GM23338 (cell line): ENCODE measurements around the gene S100A11. TPM values are rescaled to one million over a fixed set of nuclear protein-coding genes. Genes with fewer than 3 reads are reported as not detected.

Source experiments
- ATAC-seq: fragments of 200-7000 bp; cut with Tn5 transposase; 3 replicates; pipeline ENCODE4 v1.9.1; 2020
- DNase-seq: peaks from one replicate; pipeline ENCODE4 v3.0.0-alpha.2; 2015; ENCODE audit warnings: low spot score
- H2AFZ ChIP-seq: fragments of 200-600 bp; sonication (generic); 2 replicates; pipeline ENCODE4 v1.8.0; 2016; ENCODE audit warnings: antibody characterized with exemption, mild to moderate bottlenecking, moderate library complexity
- H3F3A ChIP-seq: fragments of 200-600 bp; sonication (generic); replicated peaks from 2 replicates; pipeline ENCODE4 v1.8.0; 2017; ENCODE audit warnings: antibody characterized with exemption, mixed run types, low read depth
- H3K27ac ChIP-seq: fragments of 200-600 bp; sonication (generic); 2 replicates; pipeline ENCODE4 v1.6.1; 2016; ENCODE audit warnings: low read depth
- H3K27me3 ChIP-seq: fragments of 200-600 bp; sonication (generic); 2 replicates; pipeline ENCODE4 v1.8.0; 2016; ENCODE audit warnings: mild to moderate bottlenecking, mixed run types, moderate library complexity; ENCODE audit not compliant: insufficient read depth
- H3K36me3 ChIP-seq: fragments of 200-600 bp; sonication (generic); 2 replicates; pipeline ENCODE4 v1.8.0; 2016; ENCODE audit warnings: mild to moderate bottlenecking; ENCODE audit not compliant: insufficient read depth
- H3K4me1 ChIP-seq: fragments of 200-600 bp; sonication (generic); 2 replicates; pipeline ENCODE4 v1.8.0; 2016; ENCODE audit warnings: mild to moderate bottlenecking, moderate library complexity; ENCODE audit not compliant: insufficient read depth
- H3K4me2 ChIP-seq: fragments of 200-600 bp; sonication (generic); 2 replicates; pipeline ENCODE4 v1.7.1; 2017; ENCODE audit warnings: mixed run types
- H3K4me3 ChIP-seq: fragments of 200-600 bp; sonication (generic); 2 replicates; pipeline ENCODE4 v1.6.1; 2016; ENCODE audit warnings: mixed run types
- H3K79me2 ChIP-seq: fragments of 200-600 bp; sonication (generic); replicated peaks from 2 replicates; pipeline ENCODE4 v1.8.0; 2017; ENCODE audit warnings: mild to moderate bottlenecking; ENCODE audit not compliant: insufficient read depth
- H3K9me2 ChIP-seq: fragments of 200-600 bp; sonication (generic); 2 replicates; pipeline ENCODE4 v1.8.0; 2017; ENCODE audit not compliant: insufficient read depth
- H4K20me1 ChIP-seq: fragments of 200-600 bp; sonication (generic); replicated peaks from 2 replicates; pipeline ENCODE4 v1.8.0; 2017; ENCODE audit warnings: mild to moderate bottlenecking; ENCODE audit not compliant: insufficient read depth
- H3K27ac Mint-ChIP-seq: 2 replicates; pipeline ENCODE4 v1.8.0; 2020; ENCODE audit warnings: inconsistent platforms, mild to moderate bottlenecking, moderate library complexity, mixed read lengths
- H3K27me3 Mint-ChIP-seq: 3 replicates; pipeline ENCODE4 v1.8.0; 2022; ENCODE audit warnings: low read depth, mild to moderate bottlenecking, moderate library complexity, mixed read lengths, inconsistent platforms; ENCODE audit not compliant: insufficient read depth, poor library complexity
- H3K36me3 Mint-ChIP-seq: 3 replicates; pipeline ENCODE4 v1.8.0; 2021; ENCODE audit warnings: low read depth, mild to moderate bottlenecking, inconsistent platforms, moderate library complexity, mixed read lengths
- H3K4me1 Mint-ChIP-seq: 3 replicates; pipeline ENCODE4 v1.8.0; 2020; ENCODE audit warnings: mild to moderate bottlenecking, inconsistent platforms, mixed read lengths
- H3K4me3 Mint-ChIP-seq: 3 replicates; pipeline ENCODE4 v1.8.0; 2021; ENCODE audit warnings: moderate library complexity, mild to moderate bottlenecking, inconsistent platforms, mixed read lengths
- H3K9me3 Mint-ChIP-seq: 3 replicates; pipeline ENCODE4 v1.8.0; 2020; ENCODE audit warnings: moderate library complexity, mild to moderate bottlenecking, inconsistent platforms, mixed read lengths
- EZH2 ChIP-seq: fragments of 200-600 bp; sonication (generic); IDR thresholded peaks from one replicate; pipeline ENCODE4 v1.8.0; 2017; ENCODE audit warnings: antibody characterized with exemption, mild to moderate bottlenecking, low read depth; ENCODE audit not compliant: unreplicated experiment
- EZH2phosphoT487 ChIP-seq: fragments of 200-600 bp; sonication (generic); IDR thresholded peaks from one replicate; pipeline ENCODE4 v1.8.1; 2018; ENCODE audit warnings: antibody characterized with exemption; ENCODE audit not compliant: unreplicated experiment
- NANOG ChIP-seq: IDR thresholded peaks from 2 replicates; pipeline ENCODE4 v1.6.1; 2016; ENCODE audit warnings: antibody characterized with exemption, borderline replicate concordance
- ZNF331 ChIP-seq: fragments of 250-450 bp; sonication (Bioruptor Pico); IDR thresholded peaks from 2 replicates; pipeline ENCODE4 v1.5.0; 2020; ENCODE audit warnings: low read depth, mild to moderate bottlenecking, moderate library complexity
- polyA plus RNA-seq: library from polyadenylated mRNA; unstranded; fragments of >200 nt; fragmentation: Nextera tagmentation; extraction: Ambion mirVana; gene quantifications from 2 replicates; pipeline ENCODE4 v1.2.1, GENCODE V29; 2016
- total RNA-seq: library from RNA; depleted of rRNA; stranded (reverse); fragments of >200 nt; shearing (Covaris generic); gene quantifications from 2 replicates; pipeline ENCODE4 v1.2.3, GENCODE V29; 2014
- TF ChIP-seq, protein P1 (sequence below): fragments of 250-450 bp; sonication (Bioruptor Pico); IDR thresholded peaks from 2 replicates; pipeline ENCODE4 v1.5.0; 2020; ENCODE audit warnings: mild to moderate bottlenecking, moderate library complexity
- TF ChIP-seq, protein P2 (sequence below): IDR thresholded peaks from 2 replicates; pipeline ENCODE4 v1.6.1; 2016; ENCODE audit warnings: antibody characterized with exemption
- TF ChIP-seq, protein P3 (sequence below), 2 experiments: fragments of 200-600 bp in 1 of 2; sonication (generic) in 1 of 2; conservative IDR thresholded peaks; 2 replicates each; pipeline versions ENCODE4 v1.5.1 to v1.6.1; 2016 to 2017; ENCODE audit warnings: antibody characterized with exemption in 2 of 2, low read depth in 2 of 2, mild to moderate bottlenecking in 2 of 2, moderate library complexity in 1 of 2

The S100A11 gene
- total and polyA plus RNA-seq, 2 experiments from 2014 or later, result 73.1 to 596 TPM

DNA sequence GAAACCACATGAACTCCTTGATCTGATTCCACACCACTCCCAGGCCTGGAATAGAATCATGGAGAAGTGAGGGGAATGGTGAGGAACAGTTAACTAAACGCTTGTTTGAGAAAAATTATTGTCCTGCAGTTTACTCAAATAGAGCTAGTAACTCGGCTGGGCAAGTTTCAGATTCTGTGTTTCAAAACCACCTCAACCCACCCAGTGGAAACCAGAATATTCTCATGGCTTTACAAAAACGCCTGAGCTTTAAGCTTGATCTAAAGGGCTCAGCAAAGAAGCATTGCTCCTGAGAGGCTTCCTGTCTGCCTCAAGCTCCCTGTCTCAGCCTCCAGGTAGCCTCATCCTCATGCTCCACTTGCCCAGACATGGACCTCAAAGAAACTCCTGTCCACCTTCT lies 35.5 kb upstream of the S100A11 start (continued):
- TF ChIP-seq, protein P1, sequence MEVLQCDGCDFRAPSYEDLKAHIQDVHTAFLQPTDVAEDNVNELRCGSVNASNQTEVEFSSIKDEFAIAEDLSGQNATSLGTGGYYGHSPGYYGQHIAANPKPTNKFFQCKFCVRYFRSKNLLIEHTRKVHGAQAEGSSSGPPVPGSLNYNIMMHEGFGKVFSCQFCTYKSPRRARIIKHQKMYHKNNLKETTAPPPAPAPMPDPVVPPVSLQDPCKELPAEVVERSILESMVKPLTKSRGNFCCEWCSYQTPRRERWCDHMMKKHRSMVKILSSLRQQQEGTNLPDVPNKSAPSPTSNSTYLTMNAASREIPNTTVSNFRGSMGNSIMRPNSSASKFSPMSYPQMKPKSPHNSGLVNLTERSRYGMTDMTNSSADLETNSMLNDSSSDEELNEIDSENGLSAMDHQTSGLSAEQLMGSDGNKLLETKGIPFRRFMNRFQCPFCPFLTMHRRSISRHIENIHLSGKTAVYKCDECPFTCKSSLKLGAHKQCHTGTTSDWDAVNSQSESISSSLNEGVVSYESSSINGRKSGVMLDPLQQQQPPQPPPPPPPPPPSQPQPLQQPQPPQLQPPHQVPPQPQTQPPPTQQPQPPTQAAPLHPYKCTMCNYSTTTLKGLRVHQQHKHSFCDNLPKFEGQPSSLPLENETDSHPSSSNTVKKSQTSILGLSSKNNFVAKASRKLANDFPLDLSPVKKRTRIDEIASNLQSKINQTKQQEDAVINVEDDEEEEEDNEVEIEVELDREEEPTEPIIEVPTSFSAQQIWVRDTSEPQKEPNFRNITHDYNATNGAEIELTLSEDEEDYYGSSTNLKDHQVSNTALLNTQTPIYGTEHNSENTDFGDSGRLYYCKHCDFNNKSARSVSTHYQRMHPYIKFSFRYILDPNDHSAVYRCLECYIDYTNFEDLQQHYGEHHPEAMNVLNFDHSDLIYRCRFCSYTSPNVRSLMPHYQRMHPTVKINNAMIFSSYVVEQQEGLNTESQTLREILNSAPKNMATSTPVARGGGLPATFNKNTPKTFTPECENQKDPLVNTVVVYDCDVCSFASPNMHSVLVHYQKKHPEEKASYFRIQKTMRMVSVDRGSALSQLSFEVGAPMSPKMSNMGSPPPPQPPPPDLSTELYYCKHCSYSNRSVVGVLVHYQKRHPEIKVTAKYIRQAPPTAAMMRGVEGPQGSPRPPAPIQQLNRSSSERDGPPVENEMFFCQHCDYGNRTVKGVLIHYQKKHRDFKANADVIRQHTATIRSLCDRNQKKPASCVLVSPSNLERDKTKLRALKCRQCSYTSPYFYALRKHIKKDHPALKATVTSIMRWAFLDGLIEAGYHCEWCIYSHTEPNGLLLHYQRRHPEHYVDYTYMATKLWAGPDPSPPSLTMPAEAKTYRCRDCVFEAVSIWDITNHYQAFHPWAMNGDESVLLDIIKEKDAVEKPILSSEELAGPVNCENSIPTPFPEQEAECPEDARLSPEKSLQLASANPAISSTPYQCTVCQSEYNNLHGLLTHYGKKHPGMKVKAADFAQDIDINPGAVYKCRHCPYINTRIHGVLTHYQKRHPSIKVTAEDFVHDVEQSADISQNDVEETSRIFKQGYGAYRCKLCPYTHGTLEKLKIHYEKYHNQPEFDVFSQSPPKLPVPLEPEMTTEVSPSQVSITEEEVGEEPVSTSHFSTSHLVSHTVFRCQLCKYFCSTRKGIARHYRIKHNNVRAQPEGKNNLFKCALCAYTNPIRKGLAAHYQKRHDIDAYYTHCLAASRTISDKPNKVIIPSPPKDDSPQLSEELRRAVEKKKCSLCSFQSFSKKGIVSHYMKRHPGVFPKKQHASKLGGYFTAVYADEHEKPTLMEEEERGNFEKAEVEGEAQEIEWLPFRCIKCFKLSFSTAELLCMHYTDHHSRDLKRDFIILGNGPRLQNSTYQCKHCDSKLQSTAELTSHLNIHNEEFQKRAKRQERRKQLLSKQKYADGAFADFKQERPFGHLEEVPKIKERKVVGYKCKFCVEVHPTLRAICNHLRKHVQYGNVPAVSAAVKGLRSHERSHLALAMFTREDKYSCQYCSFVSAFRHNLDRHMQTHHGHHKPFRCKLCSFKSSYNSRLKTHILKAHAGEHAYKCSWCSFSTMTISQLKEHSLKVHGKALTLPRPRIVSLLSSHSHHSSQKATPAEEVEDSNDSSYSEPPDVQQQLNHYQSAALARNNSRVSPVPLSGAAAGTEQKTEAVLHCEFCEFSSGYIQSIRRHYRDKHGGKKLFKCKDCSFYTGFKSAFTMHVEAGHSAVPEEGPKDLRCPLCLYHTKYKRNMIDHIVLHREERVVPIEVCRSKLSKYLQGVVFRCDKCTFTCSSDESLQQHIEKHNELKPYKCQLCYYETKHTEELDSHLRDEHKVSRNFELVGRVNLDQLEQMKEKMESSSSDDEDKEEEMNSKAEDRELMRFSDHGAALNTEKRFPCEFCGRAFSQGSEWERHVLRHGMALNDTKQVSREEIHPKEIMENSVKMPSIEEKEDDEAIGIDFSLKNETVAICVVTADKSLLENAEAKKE (CRISPR knock-in tag), result no peak
- no peak for TF ChIP-seq NANOG
- no peak for TF ChIP-seq EZH2phosphoT487
- TF ChIP-seq, protein P2, sequence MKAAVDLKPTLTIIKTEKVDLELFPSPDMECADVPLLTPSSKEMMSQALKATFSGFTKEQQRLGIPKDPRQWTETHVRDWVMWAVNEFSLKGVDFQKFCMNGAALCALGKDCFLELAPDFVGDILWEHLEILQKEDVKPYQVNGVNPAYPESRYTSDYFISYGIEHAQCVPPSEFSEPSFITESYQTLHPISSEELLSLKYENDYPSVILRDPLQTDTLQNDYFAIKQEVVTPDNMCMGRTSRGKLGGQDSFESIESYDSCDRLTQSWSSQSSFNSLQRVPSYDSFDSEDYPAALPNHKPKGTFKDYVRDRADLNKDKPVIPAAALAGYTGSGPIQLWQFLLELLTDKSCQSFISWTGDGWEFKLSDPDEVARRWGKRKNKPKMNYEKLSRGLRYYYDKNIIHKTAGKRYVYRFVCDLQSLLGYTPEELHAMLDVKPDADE, result no peak
- TF ChIP-seq, protein P3, sequence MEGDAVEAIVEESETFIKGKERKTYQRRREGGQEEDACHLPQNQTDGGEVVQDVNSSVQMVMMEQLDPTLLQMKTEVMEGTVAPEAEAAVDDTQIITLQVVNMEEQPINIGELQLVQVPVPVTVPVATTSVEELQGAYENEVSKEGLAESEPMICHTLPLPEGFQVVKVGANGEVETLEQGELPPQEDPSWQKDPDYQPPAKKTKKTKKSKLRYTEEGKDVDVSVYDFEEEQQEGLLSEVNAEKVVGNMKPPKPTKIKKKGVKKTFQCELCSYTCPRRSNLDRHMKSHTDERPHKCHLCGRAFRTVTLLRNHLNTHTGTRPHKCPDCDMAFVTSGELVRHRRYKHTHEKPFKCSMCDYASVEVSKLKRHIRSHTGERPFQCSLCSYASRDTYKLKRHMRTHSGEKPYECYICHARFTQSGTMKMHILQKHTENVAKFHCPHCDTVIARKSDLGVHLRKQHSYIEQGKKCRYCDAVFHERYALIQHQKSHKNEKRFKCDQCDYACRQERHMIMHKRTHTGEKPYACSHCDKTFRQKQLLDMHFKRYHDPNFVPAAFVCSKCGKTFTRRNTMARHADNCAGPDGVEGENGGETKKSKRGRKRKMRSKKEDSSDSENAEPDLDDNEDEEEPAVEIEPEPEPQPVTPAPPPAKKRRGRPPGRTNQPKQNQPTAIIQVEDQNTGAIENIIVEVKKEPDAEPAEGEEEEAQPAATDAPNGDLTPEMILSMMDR (conservative IDR thresholded peaks at IDR 0.05; ENCODE audit: low read depth in 2 of 2), result no peak
- no peak for TF ChIP-seq ZNF331 (CRISPR knock-in tag)

DNA sequence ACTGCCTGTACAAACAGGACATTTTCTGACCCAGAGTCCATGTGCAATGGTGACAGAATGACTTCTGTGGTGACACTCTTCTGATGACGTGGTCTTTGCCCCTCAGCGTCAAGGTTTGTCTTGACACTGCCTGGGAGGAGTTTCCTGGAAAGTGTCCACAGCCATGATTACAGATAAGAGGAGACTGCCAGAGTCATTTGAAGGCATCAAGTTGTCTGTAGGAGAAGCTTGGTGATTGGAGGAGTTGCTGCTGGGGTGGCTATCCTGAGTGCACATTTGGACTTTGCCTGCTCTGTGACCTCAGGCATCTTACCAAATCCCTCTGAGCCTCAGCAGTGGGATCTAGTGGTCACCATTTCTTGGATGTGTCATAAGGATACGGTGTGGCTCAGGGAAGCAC lies 34.3 kb upstream of the S100A11 start:
- Mint-ChIP-seq H3K27me3 (peaks cover 10% of the 10 kb centered on the region), H3K9me3 (no peaks in the 10 kb centered on the region)
- no peaks in the 10 kb centered on the region; the same call in 1 of the 2 replicates for H3K27me3 ChIP-seq

More for the DNA sequence above, 34.3 kb upstream of the S100A11 start:
- ATAC-seq (no peak), DNase-seq (no peak)
- no peak for TF ChIP-seq EZH2
- Histone ChIP-seq H4K20me1 (no peaks in the 10 kb centered on the region), H3K4me1 (peaks cover 17% of the 10 kb centered on the region), H3F3A (no peaks in the 10 kb centered on the region), H3K36me3 (no peaks in the 10 kb centered on the region), H3K27ac (no peak overlapping the region), H3K4me3 (no peak overlapping the region), H2AFZ (no peak overlapping the region), H3K79me2 (no peaks in the 10 kb centered on the region), H3K4me2 (no peak overlapping the region), H3K9me2 (peaks cover 19% of the 10 kb centered on the region)
- Mint-ChIP-seq H3K4me1 (peaks cover 18% of the 10 kb centered on the region), H3K27ac (no peak overlapping the region), H3K4me3 (no peak overlapping the region), H3K36me3 (no peaks in the 10 kb centered on the region)
